CD4-positive, CD25-positive, alpha-beta regulatory T cell (primary cell): ENCODE measurements around the gene ABCA3. TPM values are rescaled to one million over a fixed set of nuclear protein-coding genes. Genes with fewer than 3 reads are reported as not detected.

Experiments
- ATAC-seq, 2 donors: fragments of 150-1000 bp; cut with Tn5 transposase; one replicate each; pipeline ENCODE4 v1.10.0; 2021; ENCODE audit warnings: low read depth in 2 of 2, moderate number of reproducible peaks in 2 of 2, moderate library complexity in 1 of 2
- DNase-seq, 3 donors: peaks; one replicate each; pipeline versions ENCODE4 v3.0.0 to v3.0.0-alpha.2; 2012 to 2022; ENCODE audit warnings: mixed read lengths in 1 of 3
- H3K27ac ChIP-seq: one replicate; pipeline ENCODE4 v1.7.0; 2013; ENCODE audit warnings: mild to moderate bottlenecking, low read length; ENCODE audit not compliant: insufficient read depth, poor library complexity, severe bottlenecking
- H3K27me3 ChIP-seq: one replicate; pipeline ENCODE4 v1.7.0; 2013; ENCODE audit warnings: low read length; ENCODE audit not compliant: control insufficient read depth, insufficient read depth
- H3K36me3 ChIP-seq: one replicate; pipeline ENCODE4 v1.7.0; 2013; ENCODE audit warnings: mild to moderate bottlenecking, low read length, moderate library complexity; ENCODE audit not compliant: control insufficient read depth, insufficient read depth
- H3K4me1 ChIP-seq: 2 replicates; pipeline ENCODE4 v1.7.0; 2013; ENCODE audit warnings: mild to moderate bottlenecking, low read length; ENCODE audit not compliant: insufficient read depth, control insufficient read depth, poor library complexity, severe bottlenecking
- H3K4me3 ChIP-seq: one replicate; pipeline ENCODE4 v1.7.0; 2013; ENCODE audit warnings: low read depth, mild to moderate bottlenecking, low read length, moderate library complexity
- H3K9me3 ChIP-seq, 2 experiments: 1 replicate in 1 of 2; 2 replicates in 1 of 2; pipeline ENCODE4 v1.7.0; 2013; ENCODE audit warnings: low read length in 2 of 2, mild to moderate bottlenecking in 1 of 2, moderate library complexity in 1 of 2; ENCODE audit not compliant: control insufficient read depth in 2 of 2
- H3K27ac Mint-ChIP-seq, 3 donors: one replicate each; pipeline ENCODE4 v1.8.0; 2020 to 2022; ENCODE audit warnings: mild to moderate bottlenecking in 3 of 3, mixed read lengths in 3 of 3, moderate library complexity in 2 of 3
- H3K27me3 Mint-ChIP-seq: one replicate; pipeline ENCODE4 v1.8.0; 2022; ENCODE audit warnings: mild to moderate bottlenecking, mixed read lengths
- H3K36me3 Mint-ChIP-seq: one replicate; pipeline ENCODE4 v1.8.0; 2020; ENCODE audit warnings: mixed read lengths
- H3K4me1 Mint-ChIP-seq, 4 donors: one replicate each; pipeline ENCODE4 v1.8.0; 2020 to 2022; ENCODE audit warnings: mixed read lengths in 4 of 4, mild to moderate bottlenecking in 1 of 4
- H3K4me3 Mint-ChIP-seq, 4 donors: one replicate each; pipeline ENCODE4 v1.8.0; 2020 to 2022; ENCODE audit warnings: mild to moderate bottlenecking in 4 of 4, mixed read lengths in 4 of 4, moderate library complexity in 3 of 4
- H3K9me3 Mint-ChIP-seq, 7 donors: one replicate each; pipeline ENCODE4 v1.8.0; 2020 to 2022; ENCODE audit warnings: mixed read lengths in 7 of 7, mild to moderate bottlenecking in 3 of 7, moderate library complexity in 2 of 7
- polyA plus RNA-seq, 4 donors: library from polyadenylated mRNA; unstranded; fragments of 300-500 nt; fragmentation: Illumina TruSeq; gene quantifications; one replicate each; pipeline ENCODE4 v1.2.3, GENCODE V29; 2021
- total RNA-seq: library from RNA; stranded (reverse); gene quantifications from one replicate; pipeline ENCODE4 v1.2.3, GENCODE V29; 2022

The ABCA3 gene
- total and polyA plus RNA-seq, 5 donors from 2014 or later = 1.1 to 5.1 (median 2.2) TPM

GRCh38 chr16:2350500-2350899, 10.0 kb upstream of the ABCA3 start:
- no peak overlapping the region for H3K4me3 ChIP-seq
- Mint-ChIP-seq H3K36me3 (no peaks in the 10 kb centered on the region), H3K9me3 (no peaks in the 10 kb centered on the region), H3K4me3 (no peak overlapping the region), H3K27me3 (peaks cover 55% of the 10 kb centered on the region), H3K4me1 (no peaks in the 10 kb centered on the region), H3K27ac (no peak overlapping the region)
- H3K27me3 ChIP-seq = peaks cover 11% of the 10 kb centered on the region
- no peaks in the 10 kb centered on the region for H3K36me3 ChIP-seq
- no peak overlapping the region for H3K27ac ChIP-seq
- H3K9me3 ChIP-seq = no peaks in the 10 kb centered on the region
- H3K4me1 ChIP-seq = no peaks in the 10 kb centered on the region
- ATAC-seq = no peak
- DNase-seq = no peak

GRCh38 chr16:2343211-2343610, 2.7 kb upstream of the ABCA3 start:
- peaks cover 2% of the 10 kb centered on the region for H3K27me3 ChIP-seq
- peaks cover 0 to 1% (median 0%) of the 10 kb centered on the region in 7 donors for H3K9me3 Mint-ChIP-seq

GRCh38 chr16:2341456-2342447, 1.2 kb upstream of the ABCA3 start:
- Histone ChIP-seq H3K27me3 (peaks cover 2% of the 10 kb centered on the region), H3K27ac (no peak overlapping the region), H3K9me3 (no peaks in the 10 kb centered on the region), H3K4me3 (no peak overlapping the region), H3K4me1 (peaks cover 14% of the 10 kb centered on the region), H3K36me3 (no peaks in the 10 kb centered on the region)
- ATAC-seq (no peak), DNase-seq (peak in 1 of 3 donors; percentile 8)
- Mint-ChIP-seq H3K4me1 (peaks cover 0 to 18% (median 8%) of the 10 kb centered on the region in 4 donors), H3K4me3 (peak overlapping the region; percentile 31 to 65 (median 56)), H3K9me3 (peaks cover 0 to 1% (median 0%) of the 10 kb centered on the region in 7 donors), H3K27ac (no peak overlapping the region), H3K27me3 (peaks cover 21% of the 10 kb centered on the region), H3K36me3 (no peaks in the 10 kb centered on the region)

More at GRCh38 chr16:2343211-2343610, 2.7 kb upstream of the ABCA3 start:
- Histone ChIP-seq H3K27ac (no peak overlapping the region), H3K9me3 (no peaks in the 10 kb centered on the region), H3K36me3 (no peaks in the 10 kb centered on the region), H3K4me3 (no peak overlapping the region), H3K4me1 (peaks cover 14% of the 10 kb centered on the region)
- no peak overlapping the region for H3K27ac Mint-ChIP-seq
- DNase-seq = no peak
- ATAC-seq = no peak
- H3K4me3 Mint-ChIP-seq = peak overlapping the region in 2 of 4 donors; percentile 31 to 79
- H3K4me1 Mint-ChIP-seq = peaks cover 0 to 15% (median 6%) of the 10 kb centered on the region in 4 donors
- H3K36me3 Mint-ChIP-seq = no peaks in the 10 kb centered on the region
- H3K27me3 Mint-ChIP-seq = peaks cover 32% of the 10 kb centered on the region

GRCh38 chr16:2339521-2340484, 725 bp downstream of the ABCA3 start:
- peak overlapping the region; percentile 59 to 88 (median 88) for H3K4me3 Mint-ChIP-seq
- ATAC-seq (peak; percentile 5 to 23), DNase-seq (peak; percentile 16 to 54 (median 25))
- Histone ChIP-seq H3K9me3 (no peaks in the 10 kb centered on the region), H3K4me1 (peaks cover 14% of the 10 kb centered on the region), H3K4me3 (peak overlapping the region; percentile 48), H3K27ac (no peak overlapping the region), H3K27me3 (peaks cover 2% of the 10 kb centered on the region), H3K36me3 (no peaks in the 10 kb centered on the region)
- H3K9me3 Mint-ChIP-seq = peaks cover 0 to 1% (median 0%) of the 10 kb centered on the region in 7 donors
- H3K36me3 Mint-ChIP-seq = no peaks in the 10 kb centered on the region
- peaks cover 25% of the 10 kb centered on the region for H3K27me3 Mint-ChIP-seq
- H3K27ac Mint-ChIP-seq = peak overlapping the region in 1 of 3 donors; percentile 65
- H3K4me1 Mint-ChIP-seq = peaks cover 0 to 18% (median 12%) of the 10 kb centered on the region in 4 donors

- no peak for ATAC-seq
- Mint-ChIP-seq H3K4me3 (peak overlapping the region in 3 of 4 donors; percentile 0 to 66 (median 38)), H3K36me3 (peaks cover 3% of the 10 kb centered on the region), H3K27ac (no peak overlapping the region), H3K4me1 (peaks cover 0 to 18% (median 12%) of the 10 kb centered on the region in 4 donors), H3K9me3 (peaks cover 0 to 1% (median 0%) of the 10 kb centered on the region in 7 donors), H3K27me3 (peaks cover 12% of the 10 kb centered on the region)
- Histone ChIP-seq H3K27ac (no peak overlapping the region), H3K4me1 (peaks cover 14% of the 10 kb centered on the region), H3K9me3 (no peaks in the 10 kb centered on the region), H3K36me3 (no peaks in the 10 kb centered on the region), H3K4me3 (no peak overlapping the region), H3K27me3 (no peaks in the 10 kb centered on the region)
- DNase-seq = no peak
Measured at GRCh38 chr16:2337431-2338296, 2.9 kb downstream of the ABCA3 start.

GRCh38 chr16:2335286-2335895, 5.1 kb downstream of the ABCA3 start:
- Histone ChIP-seq H3K27ac (no peak overlapping the region), H3K9me3 (no peaks in the 10 kb centered on the region), H3K36me3 (no peaks in the 10 kb centered on the region), H3K4me3 (no peak overlapping the region), H3K27me3 (no peaks in the 10 kb centered on the region), H3K4me1 (peaks cover 8% of the 10 kb centered on the region)
- Mint-ChIP-seq H3K36me3 (peaks cover 3% of the 10 kb centered on the region), H3K27ac (peak overlapping the region in 1 of 3 donors; percentile 62), H3K4me1 (peaks cover 0 to 16% (median 10%) of the 10 kb centered on the region in 4 donors), H3K27me3 (peaks cover 20% of the 10 kb centered on the region), H3K4me3 (no peak overlapping the region), H3K9me3 (no peaks in the 10 kb centered on the region)
- ATAC-seq (no peak), DNase-seq (no peak)
